ENCODE measurements around the gene SH2B2.

Gene SH2B2

GRCh38 chr7:102305414-102306268, 19.0 kb downstream of the SH2B2 start:
- no peak for ATAC-seq
- TF ChIP-seq RARB (CRISPR knock-in tag; IDR thresholded peaks at IDR 0.05) (no peak), PPARA (CRISPR knock-in tag; IDR thresholded peaks at IDR 0.05; ENCODE audit: borderline replicate concordance) (no peak), ESRRG (CRISPR knock-in tag; IDR thresholded peaks at IDR 0.05) (no peak), PATZ1 (CRISPR knock-in tag; IDR thresholded peaks at IDR 0.05; ENCODE audit: borderline replicate concordance) (no peak), OSR1 (CRISPR knock-in tag; IDR thresholded peaks at IDR 0.05) (no peak), ZC3H10 (CRISPR knock-in tag; IDR thresholded peaks at IDR 0.05) (no peak), CSRNP3 (CRISPR knock-in tag; IDR thresholded peaks at IDR 0.05) (no peak), ZNF8 (CRISPR knock-in tag; IDR thresholded peaks at IDR 0.05) (no peak)

- ATAC-seq: no peak
- TF ChIP-seq TOX (CRISPR knock-in tag; IDR thresholded peaks at IDR 0.05; ENCODE audit: borderline replicate concordance): no peak
- TF ChIP-seq ISL1 (CRISPR knock-in tag; IDR thresholded peaks at IDR 0.05): no peak
- no peak for TF ChIP-seq ZNF565 (CRISPR knock-in tag; conservative IDR thresholded peaks at IDR 0.05; ENCODE audit: low read depth)
- no peak for TF ChIP-seq CSDC2 (CRISPR knock-in tag; IDR thresholded peaks at IDR 0.05)
- TF ChIP-seq TSHZ2 (CRISPR knock-in tag; IDR thresholded peaks at IDR 0.05): no peak
- TF ChIP-seq OSR1 (CRISPR knock-in tag; IDR thresholded peaks at IDR 0.05): no peak
- TF ChIP-seq TCF4 (CRISPR knock-in tag; IDR thresholded peaks at IDR 0.05; ENCODE audit: borderline replicate concordance): no peak
- TF ChIP-seq ZFP30 (CRISPR knock-in tag; IDR thresholded peaks at IDR 0.05): no peak
- TF ChIP-seq PPARA (CRISPR knock-in tag; IDR thresholded peaks at IDR 0.05; ENCODE audit: borderline replicate concordance): no peak
- no peak for TF ChIP-seq GLIS3 (CRISPR knock-in tag; IDR thresholded peaks at IDR 0.05)
- TF ChIP-seq ZFP3 (CRISPR knock-in tag; IDR thresholded peaks at IDR 0.05): no peak
- TF ChIP-seq RARB (CRISPR knock-in tag; IDR thresholded peaks at IDR 0.05): no peak
- TF ChIP-seq CSRNP3 (CRISPR knock-in tag; IDR thresholded peaks at IDR 0.05): no peak
- no peak for TF ChIP-seq ARNTL (CRISPR knock-in tag; IDR thresholded peaks at IDR 0.05; ENCODE audit: borderline replicate concordance, low read depth)
- TF ChIP-seq BACH2 (CRISPR knock-in tag; IDR thresholded peaks at IDR 0.05; ENCODE audit: borderline replicate concordance): no peak
Observed at GRCh38 chr7:102306916-102307677, 20.4 kb downstream of the SH2B2 start.

- no peak for ATAC-seq
- no peak for TF ChIP-seq ZC3H10 (CRISPR knock-in tag; IDR thresholded peaks at IDR 0.05)
- no peak for TF ChIP-seq PATZ1 (CRISPR knock-in tag; IDR thresholded peaks at IDR 0.05; ENCODE audit: borderline replicate concordance)
- no peak for TF ChIP-seq CSRNP3 (CRISPR knock-in tag; IDR thresholded peaks at IDR 0.05)
- no peak for TF ChIP-seq PPARA (CRISPR knock-in tag; IDR thresholded peaks at IDR 0.05; ENCODE audit: borderline replicate concordance)
- TF ChIP-seq GLIS3 (CRISPR knock-in tag; IDR thresholded peaks at IDR 0.05): no peak
- TF ChIP-seq BACH2 (CRISPR knock-in tag; IDR thresholded peaks at IDR 0.05; ENCODE audit: borderline replicate concordance): no peak
- TF ChIP-seq ESRRG (CRISPR knock-in tag; IDR thresholded peaks at IDR 0.05): no peak
- TF ChIP-seq TCF4 (CRISPR knock-in tag; IDR thresholded peaks at IDR 0.05; ENCODE audit: borderline replicate concordance): no peak
- TF ChIP-seq RARB (CRISPR knock-in tag; IDR thresholded peaks at IDR 0.05): no peak
- no peak for TF ChIP-seq ARNTL (CRISPR knock-in tag; IDR thresholded peaks at IDR 0.05; ENCODE audit: borderline replicate concordance, low read depth)
- TF ChIP-seq ZFP30 (CRISPR knock-in tag; IDR thresholded peaks at IDR 0.05): no peak
- no peak for TF ChIP-seq ZNF70 (CRISPR knock-in tag; IDR thresholded peaks at IDR 0.05)
- TF ChIP-seq ZNF8 (CRISPR knock-in tag; IDR thresholded peaks at IDR 0.05): no peak
Observed at GRCh38 chr7:102310414-102310815, 23.7 kb downstream of the SH2B2 start.
